OCI-LY3 (cell line): ENCODE data around the gene DOCK4.

ENCODE experiments used
- CTCF ChIP-seq: fragments of 200-600, 300-600 bp; sonication (generic); IDR thresholded peaks from 2 replicates; pipeline ENCODE4 v1.5.1; 2014; ENCODE audit warnings: antibody characterized with exemption, low read length, low read depth
- EZH2phosphoT487 ChIP-seq: fragments of 200-600 bp; shearing (Covaris generic); IDR thresholded peaks from 2 replicates; pipeline ENCODE4 v1.6.1; 2018; ENCODE audit warnings: antibody characterized with exemption, mixed run types, low read depth

GRCh38 chr7:112202816-112203215, 3.4 kb downstream of the DOCK4 start:
- TF ChIP-seq CTCF (no peak), EZH2phosphoT487 (no peak)
